GM23338 (cell line): ENCODE results near the gene SHMT1. TPM values are rescaled to one million over a fixed set of nuclear protein-coding genes. Genes with fewer than 3 reads are reported as not detected.

ENCODE experiments used
- ATAC-seq: fragments of 200-7000 bp; cut with Tn5 transposase; 3 replicates; pipeline ENCODE4 v1.9.1; 2020
- DNase-seq: peaks from one replicate; pipeline ENCODE4 v3.0.0-alpha.2; 2015; ENCODE audit warnings: low spot score
- H2AFZ ChIP-seq: fragments of 200-600 bp; sonication (generic); 2 replicates; pipeline ENCODE4 v1.8.0; 2016; ENCODE audit warnings: antibody characterized with exemption, mild to moderate bottlenecking, moderate library complexity
- H3F3A ChIP-seq: fragments of 200-600 bp; sonication (generic); replicated peaks from 2 replicates; pipeline ENCODE4 v1.8.0; 2017; ENCODE audit warnings: antibody characterized with exemption, mixed run types, low read depth
- H3K27ac ChIP-seq: fragments of 200-600 bp; sonication (generic); 2 replicates; pipeline ENCODE4 v1.6.1; 2016; ENCODE audit warnings: low read depth
- H3K27me3 ChIP-seq: fragments of 200-600 bp; sonication (generic); 2 replicates; pipeline ENCODE4 v1.8.0; 2016; ENCODE audit warnings: mild to moderate bottlenecking, mixed run types, moderate library complexity; ENCODE audit not compliant: insufficient read depth
- H3K36me3 ChIP-seq: fragments of 200-600 bp; sonication (generic); 2 replicates; pipeline ENCODE4 v1.8.0; 2016; ENCODE audit warnings: mild to moderate bottlenecking; ENCODE audit not compliant: insufficient read depth
- H3K4me1 ChIP-seq: fragments of 200-600 bp; sonication (generic); 2 replicates; pipeline ENCODE4 v1.8.0; 2016; ENCODE audit warnings: mild to moderate bottlenecking, moderate library complexity; ENCODE audit not compliant: insufficient read depth
- H3K4me2 ChIP-seq: fragments of 200-600 bp; sonication (generic); 2 replicates; pipeline ENCODE4 v1.7.1; 2017; ENCODE audit warnings: mixed run types
- H3K4me3 ChIP-seq: fragments of 200-600 bp; sonication (generic); 2 replicates; pipeline ENCODE4 v1.6.1; 2016; ENCODE audit warnings: mixed run types
- H3K79me2 ChIP-seq: fragments of 200-600 bp; sonication (generic); replicated peaks from 2 replicates; pipeline ENCODE4 v1.8.0; 2017; ENCODE audit warnings: mild to moderate bottlenecking; ENCODE audit not compliant: insufficient read depth
- H3K9me2 ChIP-seq: fragments of 200-600 bp; sonication (generic); 2 replicates; pipeline ENCODE4 v1.8.0; 2017; ENCODE audit not compliant: insufficient read depth
- H4K20me1 ChIP-seq: fragments of 200-600 bp; sonication (generic); replicated peaks from 2 replicates; pipeline ENCODE4 v1.8.0; 2017; ENCODE audit warnings: mild to moderate bottlenecking; ENCODE audit not compliant: insufficient read depth
- H3K27ac Mint-ChIP-seq: 2 replicates; pipeline ENCODE4 v1.8.0; 2020; ENCODE audit warnings: inconsistent platforms, mild to moderate bottlenecking, moderate library complexity, mixed read lengths
- H3K27me3 Mint-ChIP-seq: 3 replicates; pipeline ENCODE4 v1.8.0; 2022; ENCODE audit warnings: low read depth, mild to moderate bottlenecking, moderate library complexity, mixed read lengths, inconsistent platforms; ENCODE audit not compliant: insufficient read depth, poor library complexity
- H3K36me3 Mint-ChIP-seq: 3 replicates; pipeline ENCODE4 v1.8.0; 2021; ENCODE audit warnings: low read depth, mild to moderate bottlenecking, inconsistent platforms, moderate library complexity, mixed read lengths
- H3K4me1 Mint-ChIP-seq: 3 replicates; pipeline ENCODE4 v1.8.0; 2020; ENCODE audit warnings: mild to moderate bottlenecking, inconsistent platforms, mixed read lengths
- H3K4me3 Mint-ChIP-seq: 3 replicates; pipeline ENCODE4 v1.8.0; 2021; ENCODE audit warnings: moderate library complexity, mild to moderate bottlenecking, inconsistent platforms, mixed read lengths
- H3K9me3 Mint-ChIP-seq: 3 replicates; pipeline ENCODE4 v1.8.0; 2020; ENCODE audit warnings: moderate library complexity, mild to moderate bottlenecking, inconsistent platforms, mixed read lengths
- CREB1 ChIP-seq: fragments of 250-450 bp; sonication (Bioruptor Pico); IDR thresholded peaks from 2 replicates; pipeline ENCODE4 v1.5.0; 2020; ENCODE audit warnings: low read depth, mild to moderate bottlenecking, moderate library complexity
- CTCF ChIP-seq, 2 experiments: fragments of 200-600 bp in 1 of 2; sonication (generic) in 1 of 2; conservative IDR thresholded peaks; 2 replicates each; pipeline versions ENCODE4 v1.5.1 to v1.6.1; 2016 to 2017; ENCODE audit warnings: antibody characterized with exemption in 2 of 2, low read depth in 2 of 2, mild to moderate bottlenecking in 2 of 2, moderate library complexity in 1 of 2
- EZH2 ChIP-seq: fragments of 200-600 bp; sonication (generic); IDR thresholded peaks from one replicate; pipeline ENCODE4 v1.8.0; 2017; ENCODE audit warnings: antibody characterized with exemption, mild to moderate bottlenecking, low read depth; ENCODE audit not compliant: unreplicated experiment
- EZH2phosphoT487 ChIP-seq: fragments of 200-600 bp; sonication (generic); IDR thresholded peaks from one replicate; pipeline ENCODE4 v1.8.1; 2018; ENCODE audit warnings: antibody characterized with exemption; ENCODE audit not compliant: unreplicated experiment
- POLR2AphosphoS5 ChIP-seq: IDR thresholded peaks from 2 replicates; pipeline ENCODE4 v1.6.1; 2016; ENCODE audit warnings: antibody characterized with exemption, low read depth
- REST ChIP-seq: IDR thresholded peaks from one replicate; pipeline ENCODE4 v1.6.1; 2018; ENCODE audit warnings: antibody characterized with exemption; ENCODE audit not compliant: unreplicated experiment
- STAT1 ChIP-seq: IDR thresholded peaks from one replicate; pipeline ENCODE4 v1.6.1; 2016; ENCODE audit warnings: antibody characterized with exemption; ENCODE audit not compliant: unreplicated experiment
- ZNF331 ChIP-seq: fragments of 250-450 bp; sonication (Bioruptor Pico); IDR thresholded peaks from 2 replicates; pipeline ENCODE4 v1.5.0; 2020; ENCODE audit warnings: low read depth, mild to moderate bottlenecking, moderate library complexity
- ZNF462 ChIP-seq: fragments of 250-450 bp; sonication (Bioruptor Pico); IDR thresholded peaks from 2 replicates; pipeline ENCODE4 v1.5.0; 2020; ENCODE audit warnings: mild to moderate bottlenecking, moderate library complexity
- polyA plus RNA-seq: library from polyadenylated mRNA; unstranded; fragments of >200 nt; fragmentation: Nextera tagmentation; extraction: Ambion mirVana; gene quantifications from 2 replicates; pipeline ENCODE4 v1.2.1, GENCODE V29; 2016
- total RNA-seq: library from RNA; depleted of rRNA; stranded (reverse); fragments of >200 nt; shearing (Covaris generic); gene quantifications from 2 replicates; pipeline ENCODE4 v1.2.3, GENCODE V29; 2014

The SHMT1 gene
- total and polyA plus RNA-seq, 2 experiments from 2014 or later = 22.8 to 33.3 TPM

- Mint-ChIP-seq H3K9me3 (no peaks in the 10 kb centered on the region), H3K27me3 (peaks cover 5% of the 10 kb centered on the region), H3K4me3 (no peak overlapping the region), H3K4me1 (peaks cover 11% of the 10 kb centered on the region; the same call in 2 of the 3 replicates), H3K36me3 (no peaks in the 10 kb centered on the region), H3K27ac (no peak overlapping the region)
- Histone ChIP-seq H3K9me2 (no peaks in the 10 kb centered on the region), H3K4me2 (no peak overlapping the region), H4K20me1 (no peaks in the 10 kb centered on the region), H3K27me3 (0 out of 2 replicates have a peak, but pooled peaks cover 5% of the 10 kb centered on the region), H3K4me1 (no peaks in the 10 kb centered on the region), H3K36me3 (no peaks in the 10 kb centered on the region), H2AFZ (no peak overlapping the region), H3K79me2 (no peaks in the 10 kb centered on the region), H3F3A (no peaks in the 10 kb centered on the region), H3K27ac (no peak overlapping the region), H3K4me3 (no peak overlapping the region)
- TF ChIP-seq ZNF462 (CRISPR knock-in tag) (no peak), EZH2phosphoT487 (no peak), CREB1 (no peak), REST (no peak), CTCF (conservative IDR thresholded peaks at IDR 0.05; ENCODE audit: low read depth in 2 of 2) (0 out of 4 replicates have a peak, but pooled peaks of 1 of the 2 experiments have one; percentile 4), POLR2AphosphoS5 (no peak), ZNF331 (CRISPR knock-in tag) (no peak), STAT1 (no peak), EZH2 (no peak)
- DNase-seq = peak; percentile 18
- peak; percentile 23 for ATAC-seq
Observed at GRCh38 chr17:18382441-18383078, 19.2 kb upstream of the SHMT1 start.
